Measurements from ENCODE around the gene TRIM56. TPM values are rescaled to one million over a fixed set of nuclear protein-coding genes. Genes with fewer than 3 reads are reported as not detected.

TRIM56 gene
- polyA plus RNA-seq, 1 experiment, result 3.2 TPM

GRCh38 chr7:101093906-101094305, 8.6 kb downstream of the TRIM56 start:
- no peak for TF ChIP-seq CTCF (IDR thresholded peaks at IDR 0.05; ENCODE audit: insufficient read depth, low read depth, low read length)
- CTCF ChIA-PET, result interaction anchor here (1.1 to 4.0 kb wide), 6 partner anchors 9 to 47 kb away, joined by 3 to 27 read pairs (median 16); partner anchors contain the start of genes SERPINE1 and TRIM56
- no peak overlapping the region for H3K4me3 ChIP-seq (ENCODE audit: low read depth, low read length)
- POLR2A ChIA-PET, result no interaction called here
- no peaks in the 10 kb centered on the region for H3K27me3 ChIP-seq (ENCODE audit: control insufficient read depth, insufficient read depth, low read length)
- H3K36me3 ChIP-seq (ENCODE audit: control insufficient read depth, insufficient read depth, low read length), result peaks cover 10% of the 10 kb centered on the region
- DNase-seq (ENCODE audit: low read depth), result peak; percentile 89

- POLR2A ChIA-PET, result no interaction called here
These were observed 9.1 kb downstream of the TRIM56 start for GRCh38 chr7:101094376-101094775.

GRCh38 chr7:101094791-101095375, 9.6 kb downstream of the TRIM56 start:
- peak; percentile 79 for TF ChIP-seq CTCF (IDR thresholded peaks at IDR 0.05; ENCODE audit: insufficient read depth, low read depth, low read length)
- ChIA-PET CTCF (interaction anchor here (0.6 to 4.0 kb wide), 21 partner anchors 9 to 220 kb away, joined by 3 to 27 read pairs (median 4); partner anchors contain the start of genes SERPINE1, SRRT, TRIM56 and VGF), POLR2A (no interaction called here)
- H3K4me3 ChIP-seq (ENCODE audit: low read depth, low read length), result no peak overlapping the region
- no peak for DNase-seq (ENCODE audit: low read depth)
- peaks cover 2% of the 10 kb centered on the region for H3K36me3 ChIP-seq (ENCODE audit: control insufficient read depth, insufficient read depth, low read length)
- no peaks in the 10 kb centered on the region for H3K27me3 ChIP-seq (ENCODE audit: control insufficient read depth, insufficient read depth, low read length)

More at GRCh38 chr7:101094376-101094775, 9.1 kb downstream of the TRIM56 start:
- peaks cover 7% of the 10 kb centered on the region for H3K36me3 ChIP-seq (ENCODE audit: control insufficient read depth, insufficient read depth, low read length)
- no peak for DNase-seq (ENCODE audit: low read depth)
- no peaks in the 10 kb centered on the region for H3K27me3 ChIP-seq (ENCODE audit: control insufficient read depth, insufficient read depth, low read length)
- CTCF ChIA-PET, result interaction anchor here (0.6 to 4.0 kb wide), 19 partner anchors 8 to 219 kb away, joined by 3 to 27 read pairs (median 4); partner anchors contain the start of genes SERPINE1, SRRT, TRIM56 and VGF
- no peak overlapping the region for H3K4me3 ChIP-seq (ENCODE audit: low read depth, low read length)
- TF ChIP-seq CTCF (IDR thresholded peaks at IDR 0.05; ENCODE audit: insufficient read depth, low read depth, low read length), result no peak

- no peaks in the 10 kb centered on the region for H3K27me3 ChIP-seq (ENCODE audit: control insufficient read depth, insufficient read depth, low read length)
- CTCF ChIA-PET, result interaction anchor here (0.5 to 4.0 kb wide), 10 partner anchors 10 to 187 kb away, joined by 3 to 27 read pairs (median 5); partner anchors contain the start of genes SERPINE1 and TRIM56
- no peak for DNase-seq (ENCODE audit: low read depth)
- POLR2A ChIA-PET, result no interaction called here
- no peaks in the 10 kb centered on the region for H3K36me3 ChIP-seq (ENCODE audit: control insufficient read depth, insufficient read depth, low read length)
- no peak for TF ChIP-seq CTCF (IDR thresholded peaks at IDR 0.05; ENCODE audit: insufficient read depth, low read depth, low read length)
- no peak overlapping the region for H3K4me3 ChIP-seq (ENCODE audit: low read depth, low read length)
These were observed 11.2 kb downstream of the TRIM56 start for GRCh38 chr7:101096331-101096956.

- CTCF ChIA-PET, result interaction anchor here (0.5 to 3.3 kb wide), 8 partner anchors 18 to 186 kb away, joined by 3 to 20 read pairs (median 4); no protein-coding TSS in a partner anchor
These were observed 11.7 kb downstream of the TRIM56 start for GRCh38 chr7:101096957-101097347.

More at GRCh38 chr7:101096957-101097347, 11.7 kb downstream of the TRIM56 start:
- Histone ChIP-seq H3K4me3 (ENCODE audit: low read depth, low read length) (no peak overlapping the region), H3K36me3 (ENCODE audit: control insufficient read depth, insufficient read depth, low read length) (no peaks in the 10 kb centered on the region), H3K27me3 (ENCODE audit: control insufficient read depth, insufficient read depth, low read length) (no peaks in the 10 kb centered on the region)
- DNase-seq (ENCODE audit: low read depth), result no peak
- no peak for TF ChIP-seq CTCF (IDR thresholded peaks at IDR 0.05; ENCODE audit: insufficient read depth, low read depth, low read length)
- POLR2A ChIA-PET, result no interaction called here

Data from BJ (cell line).